ENCODE measurements around the gene TUBG1.

The TUBG1 gene

DNA sequence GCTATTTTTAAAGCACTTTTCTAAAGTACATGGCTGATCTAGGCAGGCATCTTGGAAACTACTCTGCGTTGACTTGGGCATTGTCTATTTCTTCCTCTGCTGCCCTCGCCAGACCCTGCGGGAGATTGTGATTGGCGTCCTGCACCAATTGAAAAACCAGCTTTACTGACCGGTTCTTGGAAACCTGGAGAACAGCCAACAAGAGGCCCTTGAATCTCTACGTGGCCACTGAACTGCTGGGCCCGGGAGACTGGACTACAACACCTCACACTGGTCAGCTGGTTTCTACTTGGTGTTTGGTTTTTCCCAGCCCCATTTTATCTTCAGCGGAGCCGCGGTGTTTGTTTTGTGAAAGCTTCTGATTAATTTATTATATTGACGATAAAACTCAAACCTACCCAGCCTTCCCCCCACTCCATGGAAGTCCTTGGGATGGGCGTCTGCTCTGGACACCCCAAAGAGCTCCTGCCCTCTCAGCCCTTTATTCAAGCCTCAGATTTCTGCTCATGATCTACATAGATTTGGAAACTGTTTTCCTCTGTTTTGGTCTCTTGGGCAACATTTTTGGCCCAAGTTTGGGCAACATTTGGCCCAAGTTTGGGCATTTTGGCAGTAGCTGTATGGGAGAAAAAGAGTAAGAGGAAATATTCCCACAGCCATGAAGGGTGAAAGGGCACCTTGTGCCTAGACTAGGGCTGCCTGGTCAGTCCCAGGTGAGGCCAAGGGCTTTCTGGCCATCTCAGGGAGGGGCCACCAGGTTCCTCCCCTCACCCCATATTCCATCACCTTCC is 37.9 kb upstream of the TUBG1 start:
- Histone ChIP-seq H3K27me3 (replicated peaks; ENCODE audit: insufficient read depth, low read length) (no peaks in the 10 kb centered on the region), H3K9me2 (replicated peaks; ENCODE audit: insufficient read depth, low read length) (no peaks in the 10 kb centered on the region), H3K4me1 (ENCODE audit: low read length) (peaks cover 11% of the 10 kb centered on the region), H3K9me3 (replicated peaks; ENCODE audit: insufficient read depth, low read length) (no peaks in the 10 kb centered on the region), H2AFZ (ENCODE audit: low read length) (no peak overlapping the region), H3K79me2 (ENCODE audit: low read length) (peaks cover 87% of the 10 kb centered on the region), H3K4me3 (ENCODE audit: low read length) (no peak overlapping the region), H3K36me3 (replicated peaks; ENCODE audit: insufficient read depth, low read length) (peaks cover 6% of the 10 kb centered on the region; the same call in 1 of the 2 replicates), H4K20me1 (ENCODE audit: insufficient read depth, low read length) (no peaks in the 10 kb centered on the region), H3K27ac (ENCODE audit: low read length) (no peak overlapping the region), H3K4me2 (ENCODE audit: low read depth, low read length) (no peak overlapping the region), H3F3A (ENCODE audit: insufficient read depth, low read length) (peaks cover 14% of the 10 kb centered on the region; the same call in 1 of the 2 replicates), H3K9ac (ENCODE audit: low read length) (no peak overlapping the region)
- DNase-seq: no peak
- no peak for TF ChIP-seq EZH2 (optimal IDR thresholded peaks at IDR 0.05; ENCODE audit: low read depth, low read length)
- no peak for TF ChIP-seq EZH2phosphoT487 (IDR thresholded peaks at IDR 0.05; ENCODE audit: low read length)
- TF ChIP-seq, protein P1, sequence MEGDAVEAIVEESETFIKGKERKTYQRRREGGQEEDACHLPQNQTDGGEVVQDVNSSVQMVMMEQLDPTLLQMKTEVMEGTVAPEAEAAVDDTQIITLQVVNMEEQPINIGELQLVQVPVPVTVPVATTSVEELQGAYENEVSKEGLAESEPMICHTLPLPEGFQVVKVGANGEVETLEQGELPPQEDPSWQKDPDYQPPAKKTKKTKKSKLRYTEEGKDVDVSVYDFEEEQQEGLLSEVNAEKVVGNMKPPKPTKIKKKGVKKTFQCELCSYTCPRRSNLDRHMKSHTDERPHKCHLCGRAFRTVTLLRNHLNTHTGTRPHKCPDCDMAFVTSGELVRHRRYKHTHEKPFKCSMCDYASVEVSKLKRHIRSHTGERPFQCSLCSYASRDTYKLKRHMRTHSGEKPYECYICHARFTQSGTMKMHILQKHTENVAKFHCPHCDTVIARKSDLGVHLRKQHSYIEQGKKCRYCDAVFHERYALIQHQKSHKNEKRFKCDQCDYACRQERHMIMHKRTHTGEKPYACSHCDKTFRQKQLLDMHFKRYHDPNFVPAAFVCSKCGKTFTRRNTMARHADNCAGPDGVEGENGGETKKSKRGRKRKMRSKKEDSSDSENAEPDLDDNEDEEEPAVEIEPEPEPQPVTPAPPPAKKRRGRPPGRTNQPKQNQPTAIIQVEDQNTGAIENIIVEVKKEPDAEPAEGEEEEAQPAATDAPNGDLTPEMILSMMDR (IDR thresholded peaks at IDR 0.05; ENCODE audit: low read length): no peak

DNA sequence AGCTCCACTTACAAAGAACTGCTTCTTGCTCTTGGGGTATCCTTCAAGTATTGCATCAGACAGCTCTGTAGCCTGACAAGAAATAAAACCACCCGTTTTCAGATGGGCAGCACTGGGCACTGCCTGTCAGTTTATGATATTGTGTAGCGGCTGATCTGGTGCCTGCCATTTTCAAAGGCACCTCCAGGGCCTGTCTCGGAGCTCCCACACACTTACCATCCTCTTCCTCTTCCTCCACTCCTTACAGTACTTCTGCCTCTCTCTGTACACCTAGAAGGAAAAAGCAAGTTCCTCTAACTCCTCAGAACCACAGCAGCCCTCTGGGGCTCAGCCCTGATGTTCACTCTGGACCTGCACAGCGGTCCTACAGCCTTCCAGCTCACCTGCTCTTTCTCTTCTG is 36.4 kb upstream of the TUBG1 start:
- Histone ChIP-seq H3K4me3 (ENCODE audit: low read length) (no peak overlapping the region), H3K4me2 (ENCODE audit: low read depth, low read length) (no peak overlapping the region), H3K79me2 (ENCODE audit: low read length) (peaks cover 84% of the 10 kb centered on the region), H3K9ac (ENCODE audit: low read length) (no peak overlapping the region), H3F3A (ENCODE audit: insufficient read depth, low read length) (peaks cover 24% of the 10 kb centered on the region), H2AFZ (ENCODE audit: low read length) (no peak overlapping the region), H3K36me3 (replicated peaks; ENCODE audit: insufficient read depth, low read length) (peaks cover 6% of the 10 kb centered on the region; the same call in 1 of the 2 replicates), H3K27ac (ENCODE audit: low read length) (no peak overlapping the region), H3K9me3 (replicated peaks; ENCODE audit: insufficient read depth, low read length) (no peaks in the 10 kb centered on the region), H3K27me3 (replicated peaks; ENCODE audit: insufficient read depth, low read length) (no peaks in the 10 kb centered on the region), H4K20me1 (ENCODE audit: insufficient read depth, low read length) (no peaks in the 10 kb centered on the region), H3K4me1 (ENCODE audit: low read length) (peaks cover 9% of the 10 kb centered on the region; the same call in 1 of the 2 replicates), H3K9me2 (replicated peaks; ENCODE audit: insufficient read depth, low read length) (no peaks in the 10 kb centered on the region)
- no peak for TF ChIP-seq EZH2phosphoT487 (IDR thresholded peaks at IDR 0.05; ENCODE audit: low read length)
- TF ChIP-seq, protein P1 (IDR thresholded peaks at IDR 0.05; ENCODE audit: low read length): no peak
- no peak for TF ChIP-seq EZH2 (optimal IDR thresholded peaks at IDR 0.05; ENCODE audit: low read depth, low read length)
- DNase-seq: no peak

DNA sequence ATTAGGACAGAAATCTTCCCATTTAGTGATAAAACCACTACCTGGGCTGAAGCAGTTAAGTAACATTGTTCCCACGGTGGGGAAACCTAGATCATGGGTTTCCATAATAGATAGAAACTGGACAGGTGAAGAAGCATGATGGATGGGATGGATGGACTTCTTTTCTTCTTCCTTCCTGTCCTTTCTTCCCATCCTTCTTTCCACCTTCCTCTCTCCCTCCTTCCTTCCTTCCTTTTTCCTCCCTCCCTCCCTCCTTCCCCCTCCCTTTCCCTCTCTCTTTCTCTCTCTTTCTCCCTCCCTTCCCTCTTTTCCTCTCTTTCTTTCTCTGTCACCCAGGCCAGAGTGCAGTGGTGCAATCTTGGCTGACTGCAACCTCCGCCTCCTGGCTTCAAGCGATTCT is 35.0 kb upstream of the TUBG1 start:
- Histone ChIP-seq H3K79me2 (ENCODE audit: low read length) (peaks cover 72% of the 10 kb centered on the region), H3K4me2 (ENCODE audit: low read depth, low read length) (no peak overlapping the region), H3K9ac (ENCODE audit: low read length) (no peak overlapping the region), H3K9me2 (replicated peaks; ENCODE audit: insufficient read depth, low read length) (no peaks in the 10 kb centered on the region), H2AFZ (ENCODE audit: low read length) (no peak overlapping the region), H3K27ac (ENCODE audit: low read length) (no peak overlapping the region), H3K4me3 (ENCODE audit: low read length) (no peak overlapping the region), H3F3A (ENCODE audit: insufficient read depth, low read length) (peaks cover 35% of the 10 kb centered on the region), H3K9me3 (replicated peaks; ENCODE audit: insufficient read depth, low read length) (no peaks in the 10 kb centered on the region), H3K36me3 (replicated peaks; ENCODE audit: insufficient read depth, low read length) (peaks cover 4% of the 10 kb centered on the region; the same call in 1 of the 2 replicates), H3K27me3 (replicated peaks; ENCODE audit: insufficient read depth, low read length) (no peaks in the 10 kb centered on the region), H4K20me1 (ENCODE audit: insufficient read depth, low read length) (no peaks in the 10 kb centered on the region), H3K4me1 (ENCODE audit: low read length) (peaks cover 14% of the 10 kb centered on the region)
- TF ChIP-seq, protein P1 (IDR thresholded peaks at IDR 0.05; ENCODE audit: low read length): no peak
- TF ChIP-seq EZH2 (optimal IDR thresholded peaks at IDR 0.05; ENCODE audit: low read depth, low read length) (no peak), EZH2phosphoT487 (IDR thresholded peaks at IDR 0.05; ENCODE audit: low read length) (no peak)
- no peak for DNase-seq

Measured in MM.1S (cell line).